GM12891 (cell line): ENCODE data around the gene SFXN2.
"Not testable (repeated sequence)": the region's sequence is repeated elsewhere in the genome, so short reads cannot be mapped to it uniquely, and the experiment has no call there.

Experiments
- DNase-seq: peaks from one replicate; pipeline ENCODE4 v3.0.0; 2011; ENCODE audit warnings: low spot score; ENCODE audit not compliant: insufficient read length
- FAIRE-seq: peaks from 2 replicates; lab custom pipeline; 2011; peaks lifted over from hg19 to GRCh38; lab: Jason Lieb, UNC
- PAX5 ChIP-seq: IDR thresholded peaks from 2 replicates; pipeline ENCODE4 v1.6.1; 2011; ENCODE audit warnings: low read length, moderate library complexity, mild to moderate bottlenecking; ENCODE audit not compliant: insufficient read depth, severe bottlenecking
- POLR2A ChIP-seq: IDR thresholded peaks from 2 replicates; pipeline ENCODE4 v1.6.1; 2011; ENCODE audit warnings: low read depth, low read length, control low read depth
- POLR2AphosphoS5 ChIP-seq: IDR thresholded peaks from 2 replicates; pipeline ENCODE4 v1.6.1; 2011; ENCODE audit warnings: low read depth, low read length, control low read depth
- POU2F2 ChIP-seq: IDR thresholded peaks from 2 replicates; pipeline ENCODE4 v1.6.1; 2011; ENCODE audit warnings: low read depth, mild to moderate bottlenecking, control low read depth, low read length, moderate library complexity
- SPI1 ChIP-seq: IDR thresholded peaks from 2 replicates; pipeline ENCODE4 v1.6.1; 2011; ENCODE audit warnings: low read depth, low read length, control low read depth
- TAF1 ChIP-seq: IDR thresholded peaks from 2 replicates; pipeline ENCODE4 v1.6.1; 2011; ENCODE audit warnings: low read depth, low read length, control low read depth

Gene SFXN2

DNA sequence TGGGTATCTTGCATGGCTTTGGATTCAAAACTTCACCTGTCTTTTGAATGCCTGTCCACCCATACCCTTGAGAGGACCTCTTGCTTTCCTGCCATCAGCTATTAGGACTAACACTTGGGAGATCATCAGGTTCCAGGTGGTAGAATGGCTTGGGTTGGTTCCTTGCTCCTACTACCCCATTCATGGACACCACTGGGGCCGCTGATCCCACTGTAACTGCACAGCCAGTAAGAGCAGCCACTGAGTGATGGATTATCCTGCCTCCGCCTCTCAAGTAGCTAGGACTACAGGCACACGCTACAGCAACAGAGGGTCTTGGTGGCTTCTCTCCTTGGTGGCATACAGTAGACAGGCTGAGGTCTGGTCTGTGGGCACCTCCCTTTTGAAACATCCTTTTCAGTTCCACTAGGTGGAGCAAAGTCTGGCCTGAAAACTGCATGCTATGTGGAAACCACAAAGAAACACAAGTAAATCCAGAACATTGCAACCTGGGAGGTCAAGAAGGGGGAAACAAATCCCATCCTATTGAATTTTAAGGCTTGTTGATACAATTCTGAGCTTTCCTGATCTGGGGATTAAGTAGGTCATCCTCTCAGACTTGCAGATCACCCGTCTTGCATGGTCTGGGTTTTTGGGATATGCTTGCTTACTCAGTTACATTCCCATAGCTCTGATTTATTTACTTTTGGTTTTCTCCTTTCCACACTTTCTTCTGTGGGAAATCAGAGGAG lies 38.7 kb downstream of the SFXN2 start:
- DNase-seq: no peak
- no peak for TF ChIP-seq PAX5
- no peak for TF ChIP-seq TAF1
- TF ChIP-seq POLR2A: no peak
- TF ChIP-seq SPI1: no peak
- TF ChIP-seq POLR2AphosphoS5: no peak
- no peak for TF ChIP-seq POU2F2
- FAIRE-seq: peak; percentile 88

- DNase-seq (no peak), FAIRE-seq (no peak)
- no peak for TF ChIP-seq PAX5
- no peak for TF ChIP-seq TAF1
- no peak for TF ChIP-seq POLR2AphosphoS5
- TF ChIP-seq POLR2A: no peak
- TF ChIP-seq SPI1: no peak
- no peak for TF ChIP-seq POU2F2
These were observed 39.3 kb downstream of the SFXN2 start for GRCh38 chr10:102753718-102754117.

DNA sequence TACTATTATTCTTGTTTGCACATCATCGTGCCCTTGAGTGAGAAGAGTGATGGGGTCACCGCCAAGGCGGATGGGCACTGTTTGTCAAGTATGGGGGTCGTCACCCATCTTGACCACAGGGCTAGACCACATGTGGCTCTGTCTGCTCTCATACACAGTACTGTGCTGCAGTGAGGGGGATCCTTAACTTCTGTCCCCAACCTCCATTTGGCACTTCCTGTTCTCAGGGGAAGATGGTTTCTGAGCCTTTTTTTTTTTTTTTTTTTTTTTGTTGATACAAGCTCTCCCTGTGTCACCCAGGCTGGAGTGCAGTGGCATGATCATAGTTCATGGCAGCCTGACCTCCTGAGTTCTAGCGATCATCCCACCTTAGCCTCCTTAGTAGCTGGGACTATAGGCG lies 42.9 kb downstream of the SFXN2 start:
- FAIRE-seq (peak; percentile 68), DNase-seq (no peak)
- TF ChIP-seq TAF1 (no peak), POLR2A (no peak), SPI1 (peak; percentile 67), POLR2AphosphoS5 (no peak), PAX5 (no peak)

GRCh38 chr10:102758240-102758932 lies 44.0 kb downstream of the SFXN2 start:
- FAIRE-seq (no peak), DNase-seq (no peak)
- TF ChIP-seq POU2F2: no peak

GRCh38 chr10:102758933-102759262 lies 44.5 kb downstream of the SFXN2 start:
- not testable (repeated sequence) for DNase-seq, FAIRE-seq

GRCh38 chr10:102759497-102760210 lies 45.2 kb downstream of the SFXN2 start:
- no peak for TF ChIP-seq POU2F2
- no peak for TF ChIP-seq POLR2AphosphoS5
- TF ChIP-seq SPI1: no peak
- TF ChIP-seq POLR2A: no peak
- TF ChIP-seq TAF1: no peak
- no peak for TF ChIP-seq PAX5
- DNase-seq (no peak), FAIRE-seq (no peak)

DNA sequence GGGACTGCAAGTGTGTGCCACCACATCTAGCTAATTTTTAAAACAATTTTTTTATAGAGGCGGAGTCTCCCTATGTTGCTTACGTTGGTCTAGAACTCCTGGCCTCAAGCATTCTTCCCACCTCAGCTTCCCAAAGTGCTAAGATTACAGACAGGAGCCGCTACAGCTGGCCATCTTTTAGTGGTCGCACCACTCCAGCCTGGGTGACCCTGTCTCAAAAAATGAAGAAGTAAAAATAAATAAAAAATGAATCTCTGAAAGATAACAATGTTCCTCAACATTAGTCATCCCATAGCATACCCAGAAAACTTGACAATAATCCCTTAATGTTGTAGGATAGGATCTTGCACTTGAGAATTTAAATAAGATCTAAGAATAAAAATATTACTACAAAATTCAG lies 47.5 kb downstream of the SFXN2 start:
- FAIRE-seq (no peak), DNase-seq (no peak)
- TF ChIP-seq POLR2AphosphoS5 (no peak), TAF1 (no peak), POLR2A (no peak)

DNA sequence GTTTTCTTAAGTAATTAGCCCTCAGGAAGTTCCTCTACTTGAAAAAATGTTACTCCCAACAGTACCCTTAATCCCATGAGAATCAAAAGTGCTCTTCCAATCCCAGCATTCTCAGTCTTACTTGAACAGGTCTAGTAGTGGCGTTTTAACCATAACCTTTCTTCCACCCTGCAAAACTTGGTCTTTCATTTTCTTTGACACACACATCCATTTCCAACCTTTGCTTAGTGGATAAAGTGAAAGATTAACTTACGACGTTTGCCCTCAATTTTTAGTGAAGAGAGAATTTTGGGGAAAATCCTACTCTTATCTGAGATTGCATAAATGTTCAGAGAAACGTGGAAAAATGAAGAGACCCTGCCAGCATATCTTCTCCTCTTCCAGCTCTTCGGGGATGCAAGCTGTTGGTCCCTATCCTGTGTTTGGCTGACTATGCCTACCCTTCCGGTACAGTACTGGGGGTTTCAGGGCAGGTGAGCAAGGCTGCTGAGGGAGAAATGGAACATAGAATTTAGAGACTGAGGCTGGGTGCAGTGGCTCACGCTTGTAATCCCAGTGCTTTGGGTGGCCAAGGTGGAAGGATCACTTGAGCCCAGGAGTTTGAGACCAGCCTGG lies 48.1 kb downstream of the SFXN2 start:
- FAIRE-seq (no peak), DNase-seq (no peak)
- TF ChIP-seq POLR2AphosphoS5 (no peak), POU2F2 (no peak), TAF1 (no peak), PAX5 (no peak), POLR2A (no peak), SPI1 (no peak)

- FAIRE-seq (no peak), DNase-seq (no peak)
- no peak for TF ChIP-seq POLR2A
- no peak for TF ChIP-seq TAF1
- no peak for TF ChIP-seq POU2F2
- TF ChIP-seq PAX5: no peak
- TF ChIP-seq SPI1: no peak
- TF ChIP-seq POLR2AphosphoS5: no peak
These were observed 48.7 kb downstream of the SFXN2 start for GRCh38 chr10:102763037-102763607.
